Naive thymus-derived CD8-positive, alpha-beta T cell (primary cell): ENCODE results near the gene PRKCH. TPM values are rescaled to one million over a fixed set of nuclear protein-coding genes. Genes with fewer than 3 reads are reported as not detected.

Source experiments
- ATAC-seq, 2 donors: fragments of 150-1000 bp; cut with Tn5 transposase in 1 of 2; sonication (Bioruptor Pico), chemical (Tn5 transposase) in 1 of 2; 1 replicate in 1 of 2; 2 replicates in 1 of 2; pipeline ENCODE4 v1.10.0; 2021; ENCODE audit warnings: mild to moderate bottlenecking in 2 of 2, moderate library complexity in 2 of 2
- POLR2A ChIA-PET: fragments of 350-600 bp; sonication (Branson Sonifier 250); formaldehyde crosslinking; loops from one replicate; lab custom pipeline; 2021; ENCODE audit warnings: antibody characterized with exemption; lab: Charles Lee
- DNase-seq, 10 donors: peaks; one replicate each; pipeline versions ENCODE4 v3.0.0 to v3.0.0-alpha.2; 2020 to 2022
- H3K27ac Mint-ChIP-seq, 10 donors: one replicate each; pipeline ENCODE4 v1.8.0; 2020 to 2022; ENCODE audit warnings: mild to moderate bottlenecking in 10 of 10, mixed read lengths in 10 of 10, moderate library complexity in 4 of 10, inconsistent platforms in 1 of 10
- H3K27me3 Mint-ChIP-seq, 5 donors: one replicate each; pipeline ENCODE4 v1.8.0; 2021 to 2022; ENCODE audit warnings: mixed read lengths in 5 of 5
- H3K36me3 Mint-ChIP-seq, 3 donors: one replicate each; pipeline ENCODE4 v1.8.0; 2020 to 2022; ENCODE audit warnings: mixed read lengths in 3 of 3, mild to moderate bottlenecking in 2 of 3, inconsistent platforms in 1 of 3
- H3K4me1 Mint-ChIP-seq, 4 donors: one replicate each; pipeline ENCODE4 v1.8.0; 2021 to 2022; ENCODE audit warnings: mixed read lengths in 4 of 4
- H3K4me3 Mint-ChIP-seq, 10 donors: one replicate each; pipeline ENCODE4 v1.8.0; 2020 to 2022; ENCODE audit warnings: mild to moderate bottlenecking in 10 of 10, mixed read lengths in 10 of 10, moderate library complexity in 6 of 10, inconsistent platforms in 1 of 10
- H3K9me3 Mint-ChIP-seq, 9 donors: one replicate each; pipeline ENCODE4 v1.8.0; 2020 to 2022; ENCODE audit warnings: mixed read lengths in 9 of 9, mild to moderate bottlenecking in 3 of 9, inconsistent platforms in 1 of 9, moderate library complexity in 1 of 9
- polyA plus RNA-seq, 3 donors: library from polyadenylated mRNA; unstranded; fragments of 300-500 nt; fragmentation: Illumina TruSeq; gene quantifications; one replicate each; pipeline ENCODE4 v1.2.3, GENCODE V29; 2021
- total RNA-seq, 8 experiments: library from RNA in 2 of 8; stranded (reverse) in 2 of 8; gene quantifications; one replicate each; pipeline ENCODE4 v1.2.3 and lab custom pipeline; 2021 to 2026

Gene PRKCH
- total and polyA plus RNA-seq, 5 experiments from 2014 or later: 184 to 306 (median 264) TPM

- no peaks in the 10 kb centered on the region for H3K27me3 Mint-ChIP-seq
- peaks cover 46 to 93% (median 83%) of the 10 kb centered on the region in 4 donors for H3K4me1 Mint-ChIP-seq
- peaks cover 0 to 3% (median 0%) of the 10 kb centered on the region in 9 donors for H3K9me3 Mint-ChIP-seq
- no peak overlapping the region for H3K4me3 Mint-ChIP-seq
- H3K27ac Mint-ChIP-seq: peak overlapping the region in 9 of 10 donors; percentile 31 to 100 (median 85)
- ATAC-seq (no peak), DNase-seq (no peak)
- H3K36me3 Mint-ChIP-seq: peaks cover 16 to 90% (median 22%) of the 10 kb centered on the region in 3 donors
- POLR2A ChIA-PET: interaction anchor here (0.9 to 1.3 kb wide), 2 partner anchors 10 to 113 kb away, joined by 3 to 5 read pairs; no protein-coding TSS in a partner anchor
Observed at GRCh38 chr14:61466905-61467280, 145.5 kb downstream of the PRKCH start.

GRCh38 chr14:61467296-61467695 is 145.9 kb downstream of the PRKCH start:
- no peak for ATAC-seq
- Mint-ChIP-seq H3K4me3 (peak overlapping the region in 1 of 10 donors; percentile 30), H3K27me3 (no peaks in the 10 kb centered on the region), H3K27ac (peak overlapping the region in 9 of 10 donors; percentile 60 to 100 (median 95)), H3K36me3 (peaks cover 16 to 86% (median 20%) of the 10 kb centered on the region in 3 donors), H3K4me1 (peaks cover 45 to 93% (median 83%) of the 10 kb centered on the region in 4 donors), H3K9me3 (peaks cover 0 to 3% (median 0%) of the 10 kb centered on the region in 9 donors)
- DNase-seq: no peak
- POLR2A ChIA-PET: interaction anchor here (1.3 kb wide), 1 partner anchor 9 kb away, joined by 5 read pairs; no protein-coding TSS in a partner anchor

- peaks cover 18 to 80% (median 25%) of the 10 kb centered on the region in 3 donors for H3K36me3 Mint-ChIP-seq
- H3K9me3 Mint-ChIP-seq: peaks cover 0 to 6% (median 0%) of the 10 kb centered on the region in 9 donors
- ATAC-seq (no peak), DNase-seq (no peak)
- no peaks in the 10 kb centered on the region for H3K27me3 Mint-ChIP-seq
- H3K4me1 Mint-ChIP-seq: peaks cover 54 to 93% (median 88%) of the 10 kb centered on the region in 4 donors
- POLR2A ChIA-PET: no interaction called here
- H3K4me3 Mint-ChIP-seq: no peak overlapping the region
- H3K27ac Mint-ChIP-seq: peak overlapping the region in 9 of 10 donors; percentile 71 to 100 (median 96)
Observed at GRCh38 chr14:61468063-61468825, 146.9 kb downstream of the PRKCH start.

GRCh38 chr14:61469781-61470180 is 148.4 kb downstream of the PRKCH start:
- peaks cover 54 to 94% (median 93%) of the 10 kb centered on the region in 4 donors for H3K4me1 Mint-ChIP-seq
- ATAC-seq: no peak
- H3K36me3 Mint-ChIP-seq: peaks cover 13 to 66% (median 18%) of the 10 kb centered on the region in 3 donors
- H3K9me3 Mint-ChIP-seq: peaks cover 0 to 9% (median 0%) of the 10 kb centered on the region in 9 donors
- peak overlapping the region in 9 of 10 donors; percentile 9 to 92 (median 81) for H3K4me3 Mint-ChIP-seq
- POLR2A ChIA-PET: interaction anchor here (0.9 to 2.8 kb wide), 3 partner anchors 10 to 226 kb away, joined by 3 to 7 read pairs (median 3); partner anchors contain the start of gene HIF1A
- no peaks in the 10 kb centered on the region for H3K27me3 Mint-ChIP-seq
- H3K27ac Mint-ChIP-seq: peak overlapping the region in 9 of 10 donors; percentile 93 to 100 (median 99)
- no peak for DNase-seq

- ATAC-seq: no peak
- Mint-ChIP-seq H3K4me3 (peak overlapping the region in 9 of 10 donors; percentile 64 to 92 (median 82)), H3K4me1 (peaks cover 55 to 96% (median 94%) of the 10 kb centered on the region in 4 donors), H3K27me3 (no peaks in the 10 kb centered on the region), H3K27ac (peak overlapping the region in 9 of 10 donors; percentile 93 to 100 (median 99)), H3K36me3 (peaks cover 8 to 60% (median 11%) of the 10 kb centered on the region in 3 donors), H3K9me3 (peaks cover 0 to 9% (median 0%) of the 10 kb centered on the region in 9 donors)
- DNase-seq: no peak
- POLR2A ChIA-PET: interaction anchor here (0.9 to 2.8 kb wide), 4 partner anchors 10 to 225 kb away, joined by 3 to 8 read pairs (median 5); partner anchors contain the start of gene HIF1A
Observed at GRCh38 chr14:61470261-61470960, 149.0 kb downstream of the PRKCH start.

DNA sequence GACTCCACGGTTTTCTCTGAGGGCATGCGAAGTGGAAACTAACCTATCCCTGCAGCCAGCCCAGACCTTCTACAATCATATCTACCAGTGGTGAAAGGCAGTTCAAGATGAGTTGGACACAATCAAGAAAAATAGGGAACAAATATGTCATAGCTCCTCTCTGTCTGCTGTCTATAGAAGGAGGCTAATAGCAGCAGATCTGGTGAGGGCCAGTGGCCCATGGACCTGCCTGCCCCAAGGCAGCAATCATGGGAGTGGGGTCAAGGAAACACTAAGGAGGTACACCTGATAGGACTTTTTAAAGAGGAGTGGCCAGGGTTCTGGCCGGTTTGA is 149.5 kb downstream of the PRKCH start:
- peak overlapping the region in 9 of 10 donors; percentile 78 to 92 (median 84) for H3K4me3 Mint-ChIP-seq
- H3K4me1 Mint-ChIP-seq: peaks cover 55 to 94% (median 90%) of the 10 kb centered on the region in 4 donors
- POLR2A ChIA-PET: interaction anchor here (0.9 to 2.8 kb wide), 5 partner anchors 9 to 225 kb away, joined by 3 to 8 read pairs (median 7); partner anchors contain the start of gene HIF1A
- ATAC-seq: no peak
- H3K9me3 Mint-ChIP-seq: peaks cover 0 to 9% (median 0%) of the 10 kb centered on the region in 9 donors
- H3K36me3 Mint-ChIP-seq: peaks cover 6 to 55% (median 10%) of the 10 kb centered on the region in 3 donors
- no peaks in the 10 kb centered on the region for H3K27me3 Mint-ChIP-seq
- H3K27ac Mint-ChIP-seq: peak overlapping the region in 9 of 10 donors; percentile 93 to 100 (median 99)
- DNase-seq: no peak

GRCh38 chr14:61471297-61472005 is 150.1 kb downstream of the PRKCH start:
- peaks cover 59 to 95% (median 92%) of the 10 kb centered on the region in 4 donors for H3K4me1 Mint-ChIP-seq
- peak in 1 of 2 donors; percentile 0 for ATAC-seq

GRCh38 chr14:61472011-61472672 is 150.8 kb downstream of the PRKCH start:
- Mint-ChIP-seq H3K27ac (peak overlapping the region in 9 of 10 donors; percentile 93 to 100 (median 99)), H3K4me1 (peaks cover 59 to 96% (median 94%) of the 10 kb centered on the region in 4 donors), H3K36me3 (peaks cover 6 to 51% (median 14%) of the 10 kb centered on the region in 3 donors), H3K27me3 (no peaks in the 10 kb centered on the region), H3K9me3 (peaks cover 0 to 9% (median 0%) of the 10 kb centered on the region in 9 donors), H3K4me3 (peak overlapping the region; percentile 70 to 92 (median 84))
- DNase-seq (peak in 6 of 10 donors; percentile 33 to 53 (median 45)), ATAC-seq (peak; percentile 12 to 23)
- POLR2A ChIA-PET: interaction anchor here (0.6 to 2.8 kb wide), 5 partner anchors 30 to 1223 kb away, joined by 3 to 8 read pairs (median 7); partner anchors contain the start of genes HIF1A and PPM1A

More at GRCh38 chr14:61471297-61472005, 150.1 kb downstream of the PRKCH start:
- Mint-ChIP-seq H3K9me3 (peaks cover 0 to 9% (median 0%) of the 10 kb centered on the region in 9 donors), H3K27ac (peak overlapping the region in 9 of 10 donors; percentile 93 to 100 (median 99)), H3K27me3 (no peaks in the 10 kb centered on the region), H3K4me3 (peak overlapping the region; percentile 70 to 92 (median 84)), H3K36me3 (peaks cover 6 to 57% (median 14%) of the 10 kb centered on the region in 3 donors)
- no peak for DNase-seq
- POLR2A ChIA-PET: interaction anchor here (0.6 to 2.8 kb wide), 4 partner anchors 31 to 224 kb away, joined by 3 to 8 read pairs (median 7); partner anchors contain the start of gene HIF1A

GRCh38 chr14:61472801-61473376 is 151.5 kb downstream of the PRKCH start:
- Mint-ChIP-seq H3K36me3 (peaks cover 3 to 46% (median 14%) of the 10 kb centered on the region in 3 donors), H3K27me3 (no peaks in the 10 kb centered on the region), H3K4me3 (peak overlapping the region; percentile 70 to 92 (median 84)), H3K27ac (peak overlapping the region in 9 of 10 donors; percentile 93 to 100 (median 99)), H3K4me1 (peaks cover 56 to 96% (median 94%) of the 10 kb centered on the region in 4 donors), H3K9me3 (peaks cover 0 to 9% (median 0%) of the 10 kb centered on the region in 9 donors)
- ATAC-seq: peak in 1 of 2 donors; percentile 1
- peak in 8 of 10 donors; percentile 45 to 72 (median 59) for DNase-seq
- POLR2A ChIA-PET: interaction anchor here (1.0 to 1.2 kb wide), 2 partner anchors 222 to 290 kb away, joined by 3 read pairs; partner anchors contain the start of genes HIF1A and SNAPC1

DNA sequence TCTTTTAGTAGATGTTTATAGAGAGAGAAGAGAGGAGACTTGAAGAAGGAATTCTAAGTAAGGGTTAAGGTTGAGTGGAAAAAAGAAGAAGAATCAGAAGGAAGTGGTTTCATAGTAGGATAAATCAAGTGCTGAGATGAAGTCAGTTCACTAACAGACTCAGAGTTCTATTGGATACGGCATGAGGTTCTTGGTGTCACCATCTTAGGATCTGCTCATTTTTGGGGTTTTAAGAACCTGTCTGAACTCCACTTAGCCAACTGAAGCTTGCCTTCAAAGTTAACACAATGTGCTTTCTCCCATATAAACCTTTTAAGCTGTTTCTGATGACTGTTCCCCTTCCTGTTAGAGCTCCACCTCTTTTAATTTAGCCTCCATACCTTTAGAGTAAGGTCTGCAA is 152.6 kb downstream of the PRKCH start:
- peak overlapping the region in 9 of 10 donors; percentile 93 to 100 (median 99) for H3K27ac Mint-ChIP-seq
- no peaks in the 10 kb centered on the region for H3K27me3 Mint-ChIP-seq
- peaks cover 56 to 96% (median 93%) of the 10 kb centered on the region in 4 donors for H3K4me1 Mint-ChIP-seq
- peak in 3 of 10 donors; percentile 35 to 71 (median 63) for DNase-seq
- H3K4me3 Mint-ChIP-seq: peak overlapping the region; percentile 4 to 81 (median 52)
- H3K36me3 Mint-ChIP-seq: peaks cover 3 to 38% (median 14%) of the 10 kb centered on the region in 3 donors
- POLR2A ChIA-PET: interaction anchor here (0.5 to 1.6 kb wide), 4 partner anchors 13 to 604 kb away, joined by 3 read pairs; partner anchors contain the start of gene SNAPC1
- peak; percentile 18 for ATAC-seq
- H3K9me3 Mint-ChIP-seq: peaks cover 0 to 9% (median 0%) of the 10 kb centered on the region in 9 donors
